HCT116 (cell line): ENCODE data around the gene ATAD3C. TPM values are rescaled to one million over a fixed set of nuclear protein-coding genes. Genes with fewer than 3 reads are reported as not detected.
A peak's percentile ranks its signal among the peaks of the same experiment; 100 is the strongest.
"Not testable (repeated sequence)": the region's sequence is repeated elsewhere in the genome, so short reads cannot be mapped to it uniquely, and the experiment has no call there.

ENCODE experiments used
- ATAC-seq: fragments of 200-7000 bp; cut with Tn5 transposase; 2 replicates; pipeline ENCODE4 v1.9.1; 2020; ENCODE audit warnings: mild to moderate bottlenecking, moderate library complexity
- BruUV-seq: library from RNA; stranded (reverse); fragments of 400-500 nt; replicated peaks from 2 replicates; lab custom pipeline; 2021; lab: Mats Ljungman, UMichigan
- CTCF ChIA-PET: fragments of 300-600 bp; sonication (Branson Sonifier 250); formaldehyde crosslinking; loops from one replicate; lab custom pipeline; 2021; ENCODE audit warnings: antibody characterized with exemption; lab: Charles Lee
- POLR2A ChIA-PET: fragments of 300-600, 350-600 bp; sonication (Branson Sonifier 250); formaldehyde crosslinking; loops from one replicate; lab custom pipeline; 2021; ENCODE audit warnings: antibody characterized with exemption; lab: Charles Lee
- RAD21 ChIA-PET, 2 experiments: fragments of 300-600 bp; sonication (Branson Sonifier 250); formaldehyde crosslinking; loops; one replicate each; lab custom pipeline; 2023; ENCODE audit warnings: low total read pairs in 2 of 2; ENCODE audit not compliant: uncharacterized antibody in 2 of 2, unreplicated experiment in 2 of 2, low non-redundant PET in 1 of 2; lab: Charles Lee
- DNase-seq: peaks from one replicate; pipeline ENCODE4 v3.0.0-alpha.2; 2010; ENCODE audit warnings: low read depth, low spot score
- H2AFZ ChIP-seq: fragments of 200-600 bp; shearing (Covaris generic), sonication (generic); 2 replicates; pipeline ENCODE4 v1.6.1; 2017; ENCODE audit warnings: low read depth, mixed run types, mixed read lengths, antibody characterized with exemption, low read length; ENCODE audit not compliant: poor library complexity, severe bottlenecking
- H3K27ac ChIP-seq: 2 replicates; pipeline ENCODE4 v1.5.1; 2012; ENCODE audit warnings: low read depth, low read length
- H3K27me3 ChIP-seq: fragments of 200-600 bp; sonication (generic); 2 replicates; pipeline ENCODE4 v1.6.1; 2016; ENCODE audit warnings: mixed run types, low read length, mixed read lengths; ENCODE audit not compliant: insufficient read depth
- H3K36me3 ChIP-seq, 2 experiments: fragments of 200-500 bp in 1 of 2; fragments of 200-600 bp in 1 of 2; sonication (Bioruptor generic) in 1 of 2; sonication (generic) in 1 of 2; 2 replicates each; pipeline versions ENCODE4 v1.5.1 to v1.6.1; 2014 to 2016; ENCODE audit warnings: low read length in 2 of 2, inconsistent platforms in 1 of 2, mixed read lengths in 1 of 2, mixed run types in 1 of 2; ENCODE audit not compliant: insufficient read depth in 2 of 2, control insufficient read depth in 1 of 2
- H3K4me1 ChIP-seq, 2 experiments: fragments of 200-600 bp in 1 of 2; sonication (generic) in 1 of 2; 2 replicates each; pipeline versions ENCODE4 v1.5.1 to v1.6.1; 2012 to 2017; ENCODE audit warnings: low read length in 2 of 2, inconsistent platforms in 1 of 2, mild to moderate bottlenecking in 1 of 2, mixed read lengths in 1 of 2, mixed run types in 1 of 2, moderate library complexity in 1 of 2; ENCODE audit not compliant: insufficient read depth in 2 of 2, control insufficient read depth in 1 of 2
- H3K4me2 ChIP-seq: fragments of 200-600 bp; sonication (generic); 2 replicates; pipeline ENCODE4 v1.6.1; 2017; ENCODE audit warnings: mixed run types, low read length, mixed read lengths
- H3K4me3 ChIP-seq, 2 experiments: fragments of 200-600 bp in 1 of 2; sonication (generic) in 1 of 2; replicated peaks in 1 of 2; 2 replicates each; pipeline ENCODE4 v1.5.1; 2011 to 2016; ENCODE audit warnings: low read length in 2 of 2, control low read depth in 1 of 2, low read depth in 1 of 2, mild to moderate bottlenecking in 1 of 2, mixed read lengths in 1 of 2, mixed run types in 1 of 2
- H3K79me2 ChIP-seq: fragments of 200-600 bp; sonication (generic); 2 replicates; pipeline ENCODE4 v1.6.1; 2017; ENCODE audit warnings: mild to moderate bottlenecking, mixed run types, low read length, moderate library complexity, mixed read lengths; ENCODE audit not compliant: insufficient read depth
- H3K9ac ChIP-seq: fragments of 200-600 bp; sonication (generic); 2 replicates; pipeline ENCODE4 v1.6.1; 2016; ENCODE audit warnings: low read length, mixed read lengths
- H3K9me2 ChIP-seq: fragments of 200-600 bp; sonication (generic), shearing (Covaris generic); 2 replicates; pipeline ENCODE4 v1.6.1; 2017; ENCODE audit warnings: mixed run types, mild to moderate bottlenecking, moderate library complexity; ENCODE audit not compliant: insufficient read depth
- H3K9me3 ChIP-seq, 2 experiments: fragments of 200-500 bp in 1 of 2; fragments of 200-600 bp in 1 of 2; sonication (Bioruptor generic) in 1 of 2; sonication (generic) in 1 of 2; 2 replicates each; pipeline ENCODE4 v1.6.1; 2014 to 2017; ENCODE audit warnings: low read length in 2 of 2, mixed read lengths in 2 of 2, inconsistent platforms in 1 of 2, low read depth in 1 of 2, mild to moderate bottlenecking in 1 of 2, mixed run types in 1 of 2, moderate library complexity in 1 of 2; ENCODE audit not compliant: control insufficient read depth in 1 of 2, insufficient read depth in 1 of 2
- H4K20me1 ChIP-seq: fragments of 200-600 bp; sonication (generic), shearing (Covaris generic); 2 replicates; pipeline ENCODE4 v1.6.1; 2017; ENCODE audit warnings: mixed run types, mild to moderate bottlenecking, moderate library complexity; ENCODE audit not compliant: insufficient read depth
- CBX3 ChIP-seq: IDR thresholded peaks from 2 replicates; pipeline ENCODE4 v1.6.1; 2012; ENCODE audit warnings: low read depth
- MAX ChIP-seq: IDR thresholded peaks from 2 replicates; pipeline ENCODE4 v1.6.1; 2012
- RAD21 ChIP-seq: IDR thresholded peaks from 2 replicates; pipeline ENCODE4 v1.6.1; 2012; ENCODE audit warnings: low read depth, mild to moderate bottlenecking
- ZFX ChIP-seq: fragments of 450-650 bp; IDR thresholded peaks from 2 replicates; pipeline ENCODE4 v1.6.1; 2017
- intact Hi-C: fragments of 100-400 bp; cut with micrococcal nuclease; formaldehyde crosslinking; loops from 2 replicates; pipeline ENCODE4 v1.10.0; 2022
- total RNA-seq: library from RNA; stranded (reverse); gene quantifications from one replicate; pipeline ENCODE4 v1.2.1, GENCODE V29; 2021; ENCODE audit not compliant: unreplicated experiment

Gene ATAD3C
- total RNA-seq, 1 experiment from 2014 or later: 0.61 TPM

GRCh38 chr1:1471389-1472052 lies 22.0 kb downstream of the ATAD3C start, which contains the start of gene ATAD3B (continued):
- TF ChIP-seq MAX: peak; percentile 97
- TF ChIP-seq RAD21: no peak
- no peak; the same call in 1 of the 2 replicates for TF ChIP-seq CBX3
- TF ChIP-seq, all 23 proteins: peak for 9

- POLR2A ChIA-PET, intact Hi-C loops, H3K9me2 ChIP-seq, RAD21 ChIA-PET, H3K9me3 ChIP-seq, H4K20me1 ChIP-seq, H3K27me3 ChIP-seq, DNase-seq, CTCF ChIA-PET, H2AFZ ChIP-seq: not testable (repeated sequence)
- ATAC-seq: peak; percentile 31
- Histone ChIP-seq H3K36me3 (peaks cover 0 to 14% of the 10 kb centered on the region in 2 experiments; a peak in 2 of 4 replicates), H3K4me1 (peaks cover 12 to 20% of the 10 kb centered on the region in 2 experiments; a peak in 3 of 4 replicates), H3K27ac (peak overlapping the region; percentile 69), H3K4me3 (peak overlapping the region; percentile 75 to 92), H3K79me2 (peaks cover 61% of the 10 kb centered on the region), H3K9ac (peak overlapping the region; percentile 81), H3K4me2 (peak overlapping the region; percentile 86)
- peak; percentile 29; the same call in 1 of the 2 replicates for TF ChIP-seq ZFX
- TSS peak; percentile 64 for BruUV-seq
Observed at GRCh38 chr1:1472053-1472876, 22.8 kb downstream of the ATAD3C start.

GRCh38 chr1:1476011-1476410 lies 26.5 kb downstream of the ATAD3C start:
- H2AFZ ChIP-seq, intact Hi-C loops, H3K27me3 ChIP-seq, RAD21 ChIA-PET, BruUV-seq, DNase-seq, H3K4me2 ChIP-seq, H3K9ac ChIP-seq, H3K4me3 ChIP-seq, H3K9me3 ChIP-seq, CTCF ChIA-PET, H3K27ac ChIP-seq, H4K20me1 ChIP-seq, ATAC-seq, POLR2A ChIA-PET, H3K9me2 ChIP-seq: not testable (repeated sequence)
- Histone ChIP-seq H3K36me3 (peaks cover 19 to 31% of the 10 kb centered on the region in 2 experiments; a peak in 3 of 4 replicates), H3K79me2 (peaks cover 80% of the 10 kb centered on the region), H3K4me1 (peaks cover 6 to 13% of the 10 kb centered on the region in 2 experiments; a peak in 3 of 4 replicates)
